H1 (cell line): ENCODE results near the gene JAG1. TPM values are rescaled to one million over a fixed set of nuclear protein-coding genes. Genes with fewer than 3 reads are reported as not detected.

Source experiments
- BRCA1 ChIP-seq: IDR thresholded peaks from 2 replicates; pipeline ENCODE4 v1.6.1; 2012; ENCODE audit warnings: low read depth, low read length, improper control_type of control experiment
- CBX8 ChIP-seq: fragments of 300-800, 300-1000 bp; sonication (generic); IDR thresholded peaks from 2 replicates; pipeline ENCODE4 v1.7.1; 2016; ENCODE audit warnings: low read depth, low read length, borderline replicate concordance
- HDAC2 ChIP-seq, 2 experiments: fragments of 300-600 bp in 1 of 2; sonication (generic) in 1 of 2; IDR thresholded peaks; 2 replicates each; pipeline ENCODE4 v1.6.1; 2011 to 2012; ENCODE audit warnings: low read depth in 2 of 2, low read length in 2 of 2, mild to moderate bottlenecking in 2 of 2, moderate library complexity in 2 of 2, borderline replicate concordance in 1 of 2, inconsistent platforms in 1 of 2
- HDAC6 ChIP-seq: IDR thresholded peaks from one replicate; pipeline ENCODE4 v1.7.1; 2012; ENCODE audit warnings: low read depth, mild to moderate bottlenecking, inconsistent platforms, low read length, moderate library complexity
- RNF2 ChIP-seq: fragments of 200-900, 300-1000 bp; sonication (generic); IDR thresholded peaks from 2 replicates; pipeline ENCODE4 v1.7.1; 2016; ENCODE audit warnings: borderline replicate concordance, low read depth, mild to moderate bottlenecking, antibody characterized with exemption, low read length; ENCODE audit not compliant: poor library complexity, severe bottlenecking; ENCODE audit errors: missing control alignments
- polyA plus RNA-seq, 7 experiments: library from polyadenylated mRNA; depleted of rRNA in 3 of 7; stranded (reverse) in 5 of 7; unstranded in 2 of 7; fragments of >200 nt in 5 of 7; fragments of 200-250 nt in 2 of 7; gene quantifications; 1 replicate in 5 of 7; 2 replicates in 1 of 7; 4 replicates in 1 of 7; pipeline versions ENCODE4 v1.2.1 to v1.2.3, GENCODE V29; 2011 to 2013; ENCODE audit warnings: missing spikeins in 2 of 7, mixed read lengths in 2 of 7
- total RNA-seq: library from RNA; stranded (reverse); fragmentation: NEBNext Ultra II Directional; extraction: Animal tissue kit (Norgen Biotek cat#: 25700); gene quantifications from 2 replicates; pipeline ENCODE4 v1.2.1, GENCODE V29; 2021
- TF ChIP-seq, protein P1 (sequence below): fragments of 300-600 bp; sonication (generic); IDR thresholded peaks from 2 replicates; pipeline ENCODE4 v1.7.1; 2012; ENCODE audit warnings: low read length, moderate library complexity, mild to moderate bottlenecking, inconsistent platforms; ENCODE audit not compliant: insufficient replicate concordance
- TF ChIP-seq, protein P2 (sequence below): IDR thresholded peaks from 2 replicates; pipeline ENCODE4 v1.6.1; 2012; ENCODE audit warnings: low read length, inconsistent platforms
- TF ChIP-seq, protein P3 (sequence below): IDR thresholded peaks from 2 replicates; pipeline ENCODE4 v1.6.1; 2012; ENCODE audit warnings: inconsistent platforms

JAG1 gene
- total and polyA plus RNA-seq, 2 of the 8 experiments (the other 6 are each of a cell fraction or from before 2014, with no cell fraction given) = 13.5 to 27.3 TPM

DNA sequence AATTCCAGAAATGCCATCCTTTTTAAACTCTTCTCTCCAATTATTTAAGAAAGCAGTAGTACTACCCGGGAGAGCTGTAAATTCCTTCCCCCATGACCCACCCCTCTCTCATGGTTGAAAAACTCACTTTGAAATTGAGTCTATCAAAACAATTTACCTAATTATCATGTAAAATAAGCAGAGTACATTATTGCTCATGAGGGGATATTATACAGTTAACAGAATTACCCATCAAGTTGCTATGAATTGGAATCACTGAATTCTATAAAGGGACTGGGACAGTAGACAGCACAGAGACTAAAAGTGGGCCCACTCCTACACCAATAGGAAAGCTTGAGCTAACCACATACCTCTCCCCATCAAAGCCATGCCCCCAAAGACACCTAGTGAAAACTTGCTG lies 16.3 kb downstream of the JAG1 start (continued):
- TF ChIP-seq, protein P1, sequence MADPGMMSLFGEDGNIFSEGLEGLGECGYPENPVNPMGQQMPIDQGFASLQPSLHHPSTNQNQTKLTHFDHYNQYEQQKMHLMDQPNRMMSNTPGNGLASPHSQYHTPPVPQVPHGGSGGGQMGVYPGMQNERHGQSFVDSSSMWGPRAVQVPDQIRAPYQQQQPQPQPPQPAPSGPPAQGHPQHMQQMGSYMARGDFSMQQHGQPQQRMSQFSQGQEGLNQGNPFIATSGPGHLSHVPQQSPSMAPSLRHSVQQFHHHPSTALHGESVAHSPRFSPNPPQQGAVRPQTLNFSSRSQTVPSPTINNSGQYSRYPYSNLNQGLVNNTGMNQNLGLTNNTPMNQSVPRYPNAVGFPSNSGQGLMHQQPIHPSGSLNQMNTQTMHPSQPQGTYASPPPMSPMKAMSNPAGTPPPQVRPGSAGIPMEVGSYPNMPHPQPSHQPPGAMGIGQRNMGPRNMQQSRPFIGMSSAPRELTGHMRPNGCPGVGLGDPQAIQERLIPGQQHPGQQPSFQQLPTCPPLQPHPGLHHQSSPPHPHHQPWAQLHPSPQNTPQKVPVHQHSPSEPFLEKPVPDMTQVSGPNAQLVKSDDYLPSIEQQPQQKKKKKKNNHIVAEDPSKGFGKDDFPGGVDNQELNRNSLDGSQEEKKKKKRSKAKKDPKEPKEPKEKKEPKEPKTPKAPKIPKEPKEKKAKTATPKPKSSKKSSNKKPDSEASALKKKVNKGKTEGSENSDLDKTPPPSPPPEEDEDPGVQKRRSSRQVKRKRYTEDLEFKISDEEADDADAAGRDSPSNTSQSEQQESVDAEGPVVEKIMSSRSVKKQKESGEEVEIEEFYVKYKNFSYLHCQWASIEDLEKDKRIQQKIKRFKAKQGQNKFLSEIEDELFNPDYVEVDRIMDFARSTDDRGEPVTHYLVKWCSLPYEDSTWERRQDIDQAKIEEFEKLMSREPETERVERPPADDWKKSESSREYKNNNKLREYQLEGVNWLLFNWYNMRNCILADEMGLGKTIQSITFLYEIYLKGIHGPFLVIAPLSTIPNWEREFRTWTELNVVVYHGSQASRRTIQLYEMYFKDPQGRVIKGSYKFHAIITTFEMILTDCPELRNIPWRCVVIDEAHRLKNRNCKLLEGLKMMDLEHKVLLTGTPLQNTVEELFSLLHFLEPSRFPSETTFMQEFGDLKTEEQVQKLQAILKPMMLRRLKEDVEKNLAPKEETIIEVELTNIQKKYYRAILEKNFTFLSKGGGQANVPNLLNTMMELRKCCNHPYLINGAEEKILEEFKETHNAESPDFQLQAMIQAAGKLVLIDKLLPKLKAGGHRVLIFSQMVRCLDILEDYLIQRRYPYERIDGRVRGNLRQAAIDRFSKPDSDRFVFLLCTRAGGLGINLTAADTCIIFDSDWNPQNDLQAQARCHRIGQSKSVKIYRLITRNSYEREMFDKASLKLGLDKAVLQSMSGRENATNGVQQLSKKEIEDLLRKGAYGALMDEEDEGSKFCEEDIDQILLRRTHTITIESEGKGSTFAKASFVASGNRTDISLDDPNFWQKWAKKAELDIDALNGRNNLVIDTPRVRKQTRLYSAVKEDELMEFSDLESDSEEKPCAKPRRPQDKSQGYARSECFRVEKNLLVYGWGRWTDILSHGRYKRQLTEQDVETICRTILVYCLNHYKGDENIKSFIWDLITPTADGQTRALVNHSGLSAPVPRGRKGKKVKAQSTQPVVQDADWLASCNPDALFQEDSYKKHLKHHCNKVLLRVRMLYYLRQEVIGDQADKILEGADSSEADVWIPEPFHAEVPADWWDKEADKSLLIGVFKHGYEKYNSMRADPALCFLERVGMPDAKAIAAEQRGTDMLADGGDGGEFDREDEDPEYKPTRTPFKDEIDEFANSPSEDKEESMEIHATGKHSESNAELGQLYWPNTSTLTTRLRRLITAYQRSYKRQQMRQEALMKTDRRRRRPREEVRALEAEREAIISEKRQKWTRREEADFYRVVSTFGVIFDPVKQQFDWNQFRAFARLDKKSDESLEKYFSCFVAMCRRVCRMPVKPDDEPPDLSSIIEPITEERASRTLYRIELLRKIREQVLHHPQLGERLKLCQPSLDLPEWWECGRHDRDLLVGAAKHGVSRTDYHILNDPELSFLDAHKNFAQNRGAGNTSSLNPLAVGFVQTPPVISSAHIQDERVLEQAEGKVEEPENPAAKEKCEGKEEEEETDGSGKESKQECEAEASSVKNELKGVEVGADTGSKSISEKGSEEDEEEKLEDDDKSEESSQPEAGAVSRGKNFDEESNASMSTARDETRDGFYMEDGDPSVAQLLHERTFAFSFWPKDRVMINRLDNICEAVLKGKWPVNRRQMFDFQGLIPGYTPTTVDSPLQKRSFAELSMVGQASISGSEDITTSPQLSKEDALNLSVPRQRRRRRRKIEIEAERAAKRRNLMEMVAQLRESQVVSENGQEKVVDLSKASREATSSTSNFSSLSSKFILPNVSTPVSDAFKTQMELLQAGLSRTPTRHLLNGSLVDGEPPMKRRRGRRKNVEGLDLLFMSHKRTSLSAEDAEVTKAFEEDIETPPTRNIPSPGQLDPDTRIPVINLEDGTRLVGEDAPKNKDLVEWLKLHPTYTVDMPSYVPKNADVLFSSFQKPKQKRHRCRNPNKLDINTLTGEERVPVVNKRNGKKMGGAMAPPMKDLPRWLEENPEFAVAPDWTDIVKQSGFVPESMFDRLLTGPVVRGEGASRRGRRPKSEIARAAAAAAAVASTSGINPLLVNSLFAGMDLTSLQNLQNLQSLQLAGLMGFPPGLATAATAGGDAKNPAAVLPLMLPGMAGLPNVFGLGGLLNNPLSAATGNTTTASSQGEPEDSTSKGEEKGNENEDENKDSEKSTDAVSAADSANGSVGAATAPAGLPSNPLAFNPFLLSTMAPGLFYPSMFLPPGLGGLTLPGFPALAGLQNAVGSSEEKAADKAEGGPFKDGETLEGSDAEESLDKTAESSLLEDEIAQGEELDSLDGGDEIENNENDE = no peak
- TF ChIP-seq CBX8 (no peak), RNF2 (no peak), HDAC2 (IDR thresholded peaks at IDR 0.05; ENCODE audit: borderline replicate concordance in 1 of 2, low read depth in 2 of 2, low read length in 2 of 2) (no peak), BRCA1 (no peak), HDAC6 (no peak)
- TF ChIP-seq, protein P2, sequence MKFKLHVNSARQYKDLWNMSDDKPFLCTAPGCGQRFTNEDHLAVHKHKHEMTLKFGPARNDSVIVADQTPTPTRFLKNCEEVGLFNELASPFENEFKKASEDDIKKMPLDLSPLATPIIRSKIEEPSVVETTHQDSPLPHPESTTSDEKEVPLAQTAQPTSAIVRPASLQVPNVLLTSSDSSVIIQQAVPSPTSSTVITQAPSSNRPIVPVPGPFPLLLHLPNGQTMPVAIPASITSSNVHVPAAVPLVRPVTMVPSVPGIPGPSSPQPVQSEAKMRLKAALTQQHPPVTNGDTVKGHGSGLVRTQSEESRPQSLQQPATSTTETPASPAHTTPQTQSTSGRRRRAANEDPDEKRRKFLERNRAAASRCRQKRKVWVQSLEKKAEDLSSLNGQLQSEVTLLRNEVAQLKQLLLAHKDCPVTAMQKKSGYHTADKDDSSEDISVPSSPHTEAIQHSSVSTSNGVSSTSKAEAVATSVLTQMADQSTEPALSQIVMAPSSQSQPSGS = no peak
- TF ChIP-seq, protein P3, sequence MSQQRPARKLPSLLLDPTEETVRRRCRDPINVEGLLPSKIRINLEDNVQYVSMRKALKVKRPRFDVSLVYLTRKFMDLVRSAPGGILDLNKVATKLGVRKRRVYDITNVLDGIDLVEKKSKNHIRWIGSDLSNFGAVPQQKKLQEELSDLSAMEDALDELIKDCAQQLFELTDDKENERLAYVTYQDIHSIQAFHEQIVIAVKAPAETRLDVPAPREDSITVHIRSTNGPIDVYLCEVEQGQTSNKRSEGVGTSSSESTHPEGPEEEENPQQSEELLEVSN = no peak
